ENCODE results near the gene TLCD3B. TPM values are rescaled to one million over a fixed set of nuclear protein-coding genes. Genes with fewer than 3 reads are reported as not detected.

The TLCD3B gene
- total and polyA plus RNA-seq, 4 donors: 0.03 to 0.43 TPM; not detected in 2

- DNase-seq: no peak
- Histone ChIP-seq H3K27me3 (ENCODE audit: control insufficient read depth in 3 of 3, insufficient read depth in 3 of 3, low read length in 2 of 3) (peaks cover 4 to 31% (median 8%) of the 10 kb centered on the region in 3 donors), H3K9ac (ENCODE audit: insufficient read depth in 1 of 2, low read length in 2 of 2) (no peak overlapping the region), H3K9me3 (ENCODE audit: control insufficient read depth in 4 of 4, insufficient read depth in 3 of 4, low read length in 3 of 4) (peaks cover 0 to 3% (median 0%) of the 10 kb centered on the region in 4 donors), H3K36me3 (ENCODE audit: control insufficient read depth in 4 of 4, insufficient read depth in 4 of 4, low read length in 4 of 4) (peaks cover 0 to 2% (median 0%) of the 10 kb centered on the region in 4 donors), H3K4me3 (no peak overlapping the region), H3K27ac (ENCODE audit: low read depth in 1 of 2, low read length in 1 of 2) (no peak overlapping the region), H3K4me1 (ENCODE audit: control insufficient read depth in 5 of 5, insufficient read depth in 5 of 5, low read length in 5 of 5) (peaks cover 0 to 7% (median 0%) of the 10 kb centered on the region in 5 donors)
- WGBS, 2 donors: 43 to 51% methylated on average over 26 of the region's 26 CpGs
- no peak for ATAC-seq (ENCODE audit: insufficient read depth, low FRiP score)
- no peak for TF ChIP-seq CTCF (IDR thresholded peaks at IDR 0.05; ENCODE audit: control extremely low read depth, extremely low read depth)
Observed at GRCh38 chr16:30009085-30009862, 21.8 kb downstream of the TLCD3B start.

- Histone ChIP-seq H3K9me3 (ENCODE audit: control insufficient read depth in 4 of 4, insufficient read depth in 3 of 4, low read length in 3 of 4) (peaks cover 0 to 3% (median 0%) of the 10 kb centered on the region in 4 donors), H3K4me3 (no peak overlapping the region), H3K4me1 (ENCODE audit: control insufficient read depth in 5 of 5, insufficient read depth in 5 of 5, low read length in 5 of 5) (peaks cover 0 to 7% (median 0%) of the 10 kb centered on the region in 5 donors), H3K9ac (ENCODE audit: insufficient read depth in 1 of 2, low read length in 2 of 2) (no peak overlapping the region), H3K36me3 (ENCODE audit: control insufficient read depth in 4 of 4, insufficient read depth in 4 of 4, low read length in 4 of 4) (peaks cover 0 to 8% (median 1%) of the 10 kb centered on the region in 4 donors), H3K27me3 (ENCODE audit: control insufficient read depth in 3 of 3, insufficient read depth in 3 of 3, low read length in 2 of 3) (peaks cover 4 to 30% (median 8%) of the 10 kb centered on the region in 3 donors), H3K27ac (ENCODE audit: low read depth in 1 of 2, low read length in 1 of 2) (no peak overlapping the region)
- TF ChIP-seq CTCF (IDR thresholded peaks at IDR 0.05; ENCODE audit: control extremely low read depth, extremely low read depth): no peak
- 71 to 84% methylated on average over 11 of the region's 11 CpGs for WGBS, 2 donors
- no peak for DNase-seq
- no peak for ATAC-seq (ENCODE audit: insufficient read depth, low FRiP score)
Observed at GRCh38 chr16:30007378-30007895, 23.6 kb downstream of the TLCD3B start.

DNA sequence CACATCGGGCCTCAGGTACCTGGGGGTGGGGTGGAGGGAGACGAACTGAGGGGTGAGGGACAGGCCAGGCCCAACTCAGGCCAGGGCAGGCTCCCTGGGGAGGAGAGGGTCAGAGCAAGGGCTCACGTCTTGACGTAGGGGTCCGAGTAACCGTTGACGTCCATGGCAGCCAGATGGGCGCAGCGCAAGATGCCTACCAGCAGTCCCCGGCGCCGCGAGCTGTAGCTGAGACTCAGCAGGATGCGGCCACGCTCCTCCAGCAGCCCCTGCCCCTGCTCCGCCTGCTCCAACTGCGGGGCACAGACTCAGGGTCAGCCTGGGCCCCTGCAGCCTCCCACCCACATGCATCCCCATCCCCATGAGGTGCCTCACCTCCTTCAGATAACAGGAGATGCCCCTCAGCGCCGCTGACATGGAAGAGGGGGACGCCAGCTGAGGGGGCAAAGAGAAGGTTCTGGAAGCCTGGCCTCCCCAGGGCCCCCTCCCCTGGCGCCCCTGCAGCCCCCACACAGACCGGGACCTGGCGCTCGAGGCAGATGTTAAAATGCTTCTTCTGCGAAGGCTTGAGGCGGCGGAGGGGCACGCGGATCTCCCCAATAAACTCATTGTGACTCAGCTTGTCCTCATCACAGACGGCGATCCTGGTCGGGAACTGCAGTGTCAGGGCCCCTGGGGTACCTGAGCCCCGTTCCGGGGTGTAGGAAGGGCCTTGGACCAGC is 24.3 kb downstream of the TLCD3B start:
- Histone ChIP-seq H3K9me3 (ENCODE audit: control insufficient read depth in 4 of 4, insufficient read depth in 3 of 4, low read length in 3 of 4) (peaks cover 0 to 3% (median 0%) of the 10 kb centered on the region in 4 donors), H3K27me3 (ENCODE audit: control insufficient read depth in 3 of 3, insufficient read depth in 3 of 3, low read length in 2 of 3) (peaks cover 3 to 23% (median 4%) of the 10 kb centered on the region in 3 donors), H3K36me3 (ENCODE audit: control insufficient read depth in 4 of 4, insufficient read depth in 4 of 4, low read length in 4 of 4) (peaks cover 0 to 12% (median 1%) of the 10 kb centered on the region in 4 donors), H3K4me1 (ENCODE audit: control insufficient read depth in 5 of 5, insufficient read depth in 5 of 5, low read length in 5 of 5) (peaks cover 0 to 7% (median 0%) of the 10 kb centered on the region in 5 donors), H3K27ac (ENCODE audit: low read depth in 1 of 2, low read length in 1 of 2) (no peak overlapping the region), H3K4me3 (no peak overlapping the region), H3K9ac (ENCODE audit: insufficient read depth in 1 of 2, low read length in 2 of 2) (no peak overlapping the region)
- ATAC-seq (ENCODE audit: insufficient read depth, low FRiP score) (no peak), DNase-seq (no peak)
- no peak for TF ChIP-seq CTCF (IDR thresholded peaks at IDR 0.05; ENCODE audit: control extremely low read depth, extremely low read depth)
- WGBS, 2 donors: 89% methylated on average over 33 to 34 of the region's 34 CpGs

All from lung (tissue), 12 donors.